ENCODE results near the gene PHLDA3.
"Not testable (repeated sequence)": the region's sequence is repeated elsewhere in the genome, so short reads cannot be mapped to it uniquely, and the experiment has no call there.

Gene PHLDA3

GRCh38 chr1:201473296-201473695, 4.3 kb upstream of the PHLDA3 start:
- Histone ChIP-seq H3K27ac (ENCODE audit: low read depth, low read length) (no peak overlapping the region), H3K4me3 (ENCODE audit: low read depth, low read length) (no peak overlapping the region), H3K79me2 (ENCODE audit: control insufficient read depth, insufficient read depth, low read length, unreplicated experiment) (peaks cover 3% of the 10 kb centered on the region), H3K4me1 (ENCODE audit: control insufficient read depth, insufficient read depth, low read length, unreplicated experiment) (peaks cover 23% of the 10 kb centered on the region), H3K36me3 (ENCODE audit: insufficient read depth, low read length) (no peaks in the 10 kb centered on the region), H3K27me3 (ENCODE audit: insufficient read depth, low read length) (no peaks in the 10 kb centered on the region), H2AFZ (ENCODE audit: low read length, unreplicated experiment) (no peak overlapping the region)

- Histone ChIP-seq H3K79me2 (ENCODE audit: control insufficient read depth, insufficient read depth, low read length, unreplicated experiment) (peaks cover 13% of the 10 kb centered on the region), H3K4me1 (ENCODE audit: control insufficient read depth, insufficient read depth, low read length, unreplicated experiment) (peaks cover 23% of the 10 kb centered on the region)
- not testable (repeated sequence) for H3K4me3 ChIP-seq (ENCODE audit: low read depth, low read length); H3K36me3 ChIP-seq (ENCODE audit: insufficient read depth, low read length); H3K27ac ChIP-seq (ENCODE audit: low read depth, low read length); H3K27me3 ChIP-seq (ENCODE audit: insufficient read depth, low read length); H2AFZ ChIP-seq (ENCODE audit: low read length, unreplicated experiment)
These were observed 3.3 kb upstream of the PHLDA3 start for GRCh38 chr1:201472321-201472720.

- H3K4me1 ChIP-seq (ENCODE audit: control insufficient read depth, insufficient read depth, low read length, unreplicated experiment): peaks cover 27% of the 10 kb centered on the region
- no peak overlapping the region for H3K4me3 ChIP-seq (ENCODE audit: low read depth, low read length)
- no peak overlapping the region for H2AFZ ChIP-seq (ENCODE audit: low read length, unreplicated experiment)
- H3K27ac ChIP-seq (ENCODE audit: low read depth, low read length): no peak overlapping the region
- H3K79me2 ChIP-seq (ENCODE audit: control insufficient read depth, insufficient read depth, low read length, unreplicated experiment): peaks cover 18% of the 10 kb centered on the region
- no peaks in the 10 kb centered on the region for H3K27me3 ChIP-seq (ENCODE audit: insufficient read depth, low read length)
- no peaks in the 10 kb centered on the region for H3K36me3 ChIP-seq (ENCODE audit: insufficient read depth, low read length)
These were observed 2.8 kb upstream of the PHLDA3 start for GRCh38 chr1:201471772-201472171.

DNA sequence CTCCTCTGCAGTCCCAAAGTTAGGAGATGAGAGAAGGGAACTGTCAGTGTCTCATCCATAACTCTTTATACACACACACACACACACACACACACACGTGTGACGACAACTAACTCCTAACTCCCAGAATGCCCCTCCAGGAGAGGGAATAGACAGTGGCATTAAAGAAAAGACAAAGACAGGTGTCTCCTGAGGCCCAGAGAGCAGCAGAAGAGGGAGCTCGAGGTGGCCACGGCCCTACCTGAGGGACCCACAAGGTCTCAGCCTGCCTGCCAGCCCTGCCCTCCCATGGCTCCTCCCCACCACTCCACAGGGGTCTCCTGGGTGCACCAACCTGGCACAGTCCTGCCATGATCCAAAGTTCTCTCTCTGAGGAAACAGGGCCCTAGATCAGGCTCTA, 1.6 kb upstream of the PHLDA3 start:
- Histone ChIP-seq H3K4me3 (ENCODE audit: low read depth, low read length) (no peak overlapping the region), H3K27ac (ENCODE audit: low read depth, low read length) (no peak overlapping the region), H2AFZ (ENCODE audit: low read length, unreplicated experiment) (no peak overlapping the region), H3K36me3 (ENCODE audit: insufficient read depth, low read length) (no peaks in the 10 kb centered on the region), H3K4me1 (ENCODE audit: control insufficient read depth, insufficient read depth, low read length, unreplicated experiment) (peaks cover 34% of the 10 kb centered on the region), H3K79me2 (ENCODE audit: control insufficient read depth, insufficient read depth, low read length, unreplicated experiment) (peaks cover 28% of the 10 kb centered on the region), H3K27me3 (ENCODE audit: insufficient read depth, low read length) (no peaks in the 10 kb centered on the region)

- no peak overlapping the region for H2AFZ ChIP-seq (ENCODE audit: low read length, unreplicated experiment)
- no peak overlapping the region for H3K27ac ChIP-seq (ENCODE audit: low read depth, low read length)
- no peaks in the 10 kb centered on the region for H3K36me3 ChIP-seq (ENCODE audit: insufficient read depth, low read length)
- H3K4me3 ChIP-seq (ENCODE audit: low read depth, low read length): peak overlapping the region; percentile 90
- H3K27me3 ChIP-seq (ENCODE audit: insufficient read depth, low read length): no peaks in the 10 kb centered on the region
- peaks cover 27% of the 10 kb centered on the region for H3K4me1 ChIP-seq (ENCODE audit: control insufficient read depth, insufficient read depth, low read length, unreplicated experiment)
- H3K79me2 ChIP-seq (ENCODE audit: control insufficient read depth, insufficient read depth, low read length, unreplicated experiment): peaks cover 29% of the 10 kb centered on the region
These were observed 672 bp upstream of the PHLDA3 start for GRCh38 chr1:201469645-201470074.

GRCh38 chr1:201468501-201468843, 516 bp downstream of the PHLDA3 start:
- Histone ChIP-seq H3K4me1 (ENCODE audit: control insufficient read depth, insufficient read depth, low read length, unreplicated experiment) (peaks cover 27% of the 10 kb centered on the region), H3K79me2 (ENCODE audit: control insufficient read depth, insufficient read depth, low read length, unreplicated experiment) (peaks cover 29% of the 10 kb centered on the region), H3K4me3 (ENCODE audit: low read depth, low read length) (peak overlapping the region; percentile 90), H2AFZ (ENCODE audit: low read length, unreplicated experiment) (peak overlapping the region; percentile 52), H3K36me3 (ENCODE audit: insufficient read depth, low read length) (no peaks in the 10 kb centered on the region), H3K27me3 (ENCODE audit: insufficient read depth, low read length) (no peaks in the 10 kb centered on the region), H3K27ac (ENCODE audit: low read depth, low read length) (peak overlapping the region; percentile 57)

GRCh38 chr1:201466492-201466891, 2.5 kb downstream of the PHLDA3 start:
- no peaks in the 10 kb centered on the region for H3K36me3 ChIP-seq (ENCODE audit: insufficient read depth, low read length)
- peaks cover 29% of the 10 kb centered on the region for H3K79me2 ChIP-seq (ENCODE audit: control insufficient read depth, insufficient read depth, low read length, unreplicated experiment)
- H2AFZ ChIP-seq (ENCODE audit: low read length, unreplicated experiment): no peak overlapping the region
- peak overlapping the region; percentile 90 for H3K4me3 ChIP-seq (ENCODE audit: low read depth, low read length)
- H3K27ac ChIP-seq (ENCODE audit: low read depth, low read length): peak overlapping the region; percentile 31; the same call in 1 of the 2 replicates
- no peaks in the 10 kb centered on the region for H3K27me3 ChIP-seq (ENCODE audit: insufficient read depth, low read length)
- peaks cover 35% of the 10 kb centered on the region for H3K4me1 ChIP-seq (ENCODE audit: control insufficient read depth, insufficient read depth, low read length, unreplicated experiment)

DNA sequence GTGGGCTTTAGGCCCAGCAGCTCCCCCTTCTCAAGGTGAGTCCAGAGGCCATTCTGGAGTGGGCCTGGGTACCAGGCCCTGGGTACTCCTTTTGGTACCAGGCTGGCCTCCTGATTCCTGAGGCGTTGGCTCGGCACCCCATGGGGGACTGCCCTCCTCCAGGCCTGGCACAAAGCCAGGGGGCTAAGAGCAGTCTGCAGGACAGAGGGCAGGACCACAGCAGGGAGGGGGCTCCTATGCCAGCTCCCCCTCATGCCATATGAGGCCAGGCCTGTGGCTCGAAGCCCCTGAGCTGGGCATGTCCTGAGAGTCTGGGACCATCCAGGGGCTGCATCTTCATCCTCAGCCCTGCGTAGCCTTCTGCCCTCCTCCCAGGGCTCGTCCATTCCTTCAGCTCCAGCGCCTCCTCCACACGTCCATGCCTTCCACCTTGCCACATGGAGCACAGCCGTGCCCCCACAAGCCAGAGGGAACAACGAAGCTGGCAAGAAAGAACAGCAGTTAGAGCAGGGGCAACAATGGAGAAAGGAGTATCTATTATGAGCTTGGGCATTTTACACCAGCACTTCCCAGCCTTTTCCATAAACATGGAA, 3.2 kb downstream of the PHLDA3 start:
- H3K27me3 ChIP-seq (ENCODE audit: insufficient read depth, low read length): no peaks in the 10 kb centered on the region
- peak overlapping the region; percentile 90 for H3K4me3 ChIP-seq (ENCODE audit: low read depth, low read length)
- no peaks in the 10 kb centered on the region for H3K36me3 ChIP-seq (ENCODE audit: insufficient read depth, low read length)
- H3K4me1 ChIP-seq (ENCODE audit: control insufficient read depth, insufficient read depth, low read length, unreplicated experiment): peaks cover 37% of the 10 kb centered on the region
- H3K79me2 ChIP-seq (ENCODE audit: control insufficient read depth, insufficient read depth, low read length, unreplicated experiment): peaks cover 29% of the 10 kb centered on the region
- H3K27ac ChIP-seq (ENCODE audit: low read depth, low read length): peak overlapping the region; percentile 31; the same call in 1 of the 2 replicates
- H2AFZ ChIP-seq (ENCODE audit: low read length, unreplicated experiment): no peak overlapping the region

- no peaks in the 10 kb centered on the region for H3K36me3 ChIP-seq (ENCODE audit: insufficient read depth, low read length)
- peaks cover 48% of the 10 kb centered on the region for H3K4me1 ChIP-seq (ENCODE audit: control insufficient read depth, insufficient read depth, low read length, unreplicated experiment)
- H3K79me2 ChIP-seq (ENCODE audit: control insufficient read depth, insufficient read depth, low read length, unreplicated experiment): peaks cover 24% of the 10 kb centered on the region
- H3K27me3 ChIP-seq (ENCODE audit: insufficient read depth, low read length): no peaks in the 10 kb centered on the region
- no peak overlapping the region for H2AFZ ChIP-seq (ENCODE audit: low read length, unreplicated experiment)
- no peak overlapping the region for H3K4me3 ChIP-seq (ENCODE audit: low read depth, low read length)
- H3K27ac ChIP-seq (ENCODE audit: low read depth, low read length): peak overlapping the region; percentile 94
These were observed 5.9 kb downstream of the PHLDA3 start for GRCh38 chr1:201463071-201463552.

DNA sequence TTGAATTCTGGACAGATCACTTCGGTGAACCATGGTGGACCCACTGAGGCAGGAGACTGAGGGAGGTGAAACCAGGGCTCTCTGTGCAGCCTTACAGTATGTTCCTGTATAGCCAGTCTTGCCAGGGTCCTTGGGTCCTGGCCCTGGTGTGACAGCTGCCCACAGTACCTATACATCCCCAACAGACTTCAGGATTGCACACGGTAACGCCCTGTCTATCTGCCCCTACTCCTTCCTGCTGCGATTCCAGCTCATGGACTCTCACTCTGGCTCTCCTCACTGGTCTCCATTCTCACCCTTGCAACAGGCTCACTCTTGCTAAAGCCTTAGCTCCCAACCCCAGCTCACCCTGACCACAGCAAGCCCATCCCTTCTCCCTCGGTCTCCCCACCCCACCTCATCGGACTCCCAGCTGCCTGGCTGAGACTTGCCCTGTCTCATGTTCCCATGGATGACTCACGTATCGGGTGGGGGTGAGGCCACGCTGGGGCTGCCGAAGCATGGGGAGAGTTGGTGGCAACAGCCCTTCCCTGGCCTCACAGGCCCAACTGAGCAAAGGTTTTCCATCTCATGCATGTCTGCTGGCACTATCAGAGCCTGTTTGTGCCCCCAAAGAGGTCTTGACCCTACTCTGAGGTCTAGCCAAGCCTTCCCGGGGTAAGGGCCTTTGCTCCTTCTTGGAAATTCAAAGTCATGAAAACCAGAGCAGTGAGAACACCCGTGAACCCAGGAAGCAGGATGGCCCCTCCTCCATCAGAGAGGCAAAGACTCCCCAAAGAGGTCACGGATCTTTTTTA, 7.1 kb downstream of the PHLDA3 start:
- H3K36me3 ChIP-seq (ENCODE audit: insufficient read depth, low read length): no peaks in the 10 kb centered on the region
- H3K27me3 ChIP-seq (ENCODE audit: insufficient read depth, low read length): no peaks in the 10 kb centered on the region
- peak overlapping the region; percentile 8; the same call in 1 of the 2 replicates for H3K4me3 ChIP-seq (ENCODE audit: low read depth, low read length)
- peaks cover 54% of the 10 kb centered on the region for H3K4me1 ChIP-seq (ENCODE audit: control insufficient read depth, insufficient read depth, low read length, unreplicated experiment)
- no peak overlapping the region for H2AFZ ChIP-seq (ENCODE audit: low read length, unreplicated experiment)
- H3K79me2 ChIP-seq (ENCODE audit: control insufficient read depth, insufficient read depth, low read length, unreplicated experiment): peaks cover 12% of the 10 kb centered on the region
- H3K27ac ChIP-seq (ENCODE audit: low read depth, low read length): peak overlapping the region; percentile 94

All from ACC112 (cell line).